ENCODE results near the gene PADI1.

Gene PADI1

DNA sequence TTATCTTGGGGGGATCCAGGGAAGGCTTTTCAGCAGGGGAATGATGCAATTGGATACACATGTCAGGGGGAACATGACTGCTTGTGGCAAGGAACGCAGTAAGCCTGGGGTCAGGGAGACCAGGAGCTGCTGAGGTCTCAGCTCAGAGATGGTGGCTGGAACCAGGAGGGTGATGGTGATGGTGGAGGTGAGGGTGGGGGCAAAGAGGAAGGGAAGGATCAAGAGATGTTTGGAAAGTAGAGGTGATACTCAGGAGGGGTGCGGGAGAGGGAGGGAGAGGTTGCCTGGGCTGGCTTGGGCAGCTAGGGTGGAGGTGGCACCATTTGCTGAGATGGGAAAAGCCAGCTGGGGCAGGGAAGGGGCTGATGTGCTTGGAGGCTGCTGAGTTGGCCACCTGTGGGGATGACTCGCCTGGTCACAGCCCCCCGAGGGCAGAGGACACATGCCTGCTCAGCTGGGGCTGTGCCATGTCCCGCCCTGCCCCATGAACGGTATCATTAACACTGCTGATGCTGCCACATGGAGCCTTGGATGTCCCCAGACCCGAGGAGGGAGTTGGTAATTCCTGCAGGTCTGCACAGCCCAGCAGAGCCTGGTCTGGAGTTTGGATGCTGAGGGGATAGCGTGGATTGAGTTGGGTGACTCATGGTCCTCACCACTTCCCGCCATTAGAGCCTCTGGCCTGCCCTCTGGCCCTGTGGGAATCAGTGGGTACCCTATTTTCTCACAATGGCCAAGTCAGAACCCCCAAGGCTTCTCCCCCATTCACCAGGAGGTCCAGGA is 6.3 kb upstream of the PADI1 start:
- DNase-seq (ENCODE audit: low read depth), result no peak
- TF ChIP-seq, protein P1, sequence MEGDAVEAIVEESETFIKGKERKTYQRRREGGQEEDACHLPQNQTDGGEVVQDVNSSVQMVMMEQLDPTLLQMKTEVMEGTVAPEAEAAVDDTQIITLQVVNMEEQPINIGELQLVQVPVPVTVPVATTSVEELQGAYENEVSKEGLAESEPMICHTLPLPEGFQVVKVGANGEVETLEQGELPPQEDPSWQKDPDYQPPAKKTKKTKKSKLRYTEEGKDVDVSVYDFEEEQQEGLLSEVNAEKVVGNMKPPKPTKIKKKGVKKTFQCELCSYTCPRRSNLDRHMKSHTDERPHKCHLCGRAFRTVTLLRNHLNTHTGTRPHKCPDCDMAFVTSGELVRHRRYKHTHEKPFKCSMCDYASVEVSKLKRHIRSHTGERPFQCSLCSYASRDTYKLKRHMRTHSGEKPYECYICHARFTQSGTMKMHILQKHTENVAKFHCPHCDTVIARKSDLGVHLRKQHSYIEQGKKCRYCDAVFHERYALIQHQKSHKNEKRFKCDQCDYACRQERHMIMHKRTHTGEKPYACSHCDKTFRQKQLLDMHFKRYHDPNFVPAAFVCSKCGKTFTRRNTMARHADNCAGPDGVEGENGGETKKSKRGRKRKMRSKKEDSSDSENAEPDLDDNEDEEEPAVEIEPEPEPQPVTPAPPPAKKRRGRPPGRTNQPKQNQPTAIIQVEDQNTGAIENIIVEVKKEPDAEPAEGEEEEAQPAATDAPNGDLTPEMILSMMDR (IDR thresholded peaks at IDR 0.05; ENCODE audit: control insufficient read depth, insufficient read depth, low read depth, low read length, missing control alignments), result no peak

DNA sequence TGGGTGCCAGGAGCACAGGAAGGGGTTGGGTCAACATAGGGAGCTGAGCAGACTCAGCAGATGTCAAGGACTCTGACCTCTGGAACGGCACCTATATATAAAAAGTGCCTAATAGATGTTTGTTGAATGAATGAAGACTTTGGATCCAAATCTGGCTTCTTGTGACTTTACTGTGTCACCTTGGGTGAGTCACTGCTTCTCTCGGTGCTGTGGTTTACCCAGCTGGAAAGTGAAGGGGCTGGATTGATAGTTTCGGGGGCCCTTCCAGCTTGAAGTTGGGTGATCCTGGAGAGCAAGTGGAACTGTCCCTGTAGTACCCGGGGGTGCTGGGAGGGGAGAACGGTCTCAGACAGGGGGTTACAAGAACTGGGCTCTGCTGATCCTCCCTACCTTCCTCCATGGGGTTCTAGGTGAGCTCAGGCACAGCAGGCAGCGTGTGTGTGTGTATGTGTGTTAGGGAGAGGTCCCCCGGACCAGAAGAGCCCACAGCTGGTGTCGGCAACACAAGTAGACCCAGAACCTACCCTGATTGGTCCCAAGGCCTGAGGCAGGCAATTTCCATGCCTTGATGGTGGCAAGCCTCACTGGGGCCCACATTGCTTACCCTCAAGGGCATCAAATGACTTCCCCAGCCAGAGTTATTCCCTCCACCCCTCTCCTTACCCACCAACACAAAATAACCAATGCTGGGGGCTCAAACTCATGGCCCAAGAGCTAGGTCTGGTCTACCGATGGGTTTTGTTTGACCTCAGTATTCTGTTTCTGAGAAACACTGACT is 5.5 kb upstream of the PADI1 start:
- no peak for DNase-seq (ENCODE audit: low read depth)
- TF ChIP-seq, protein P1 (IDR thresholded peaks at IDR 0.05; ENCODE audit: control insufficient read depth, insufficient read depth, low read depth, low read length, missing control alignments), result no peak
- H3K4me3 ChIP-seq (ENCODE audit: control insufficient read depth, low read depth, low read length), result no peak overlapping the region

More for the DNA sequence above, 6.3 kb upstream of the PADI1 start:
- H3K4me3 ChIP-seq (ENCODE audit: control insufficient read depth, low read depth, low read length), result no peak overlapping the region

DNA sequence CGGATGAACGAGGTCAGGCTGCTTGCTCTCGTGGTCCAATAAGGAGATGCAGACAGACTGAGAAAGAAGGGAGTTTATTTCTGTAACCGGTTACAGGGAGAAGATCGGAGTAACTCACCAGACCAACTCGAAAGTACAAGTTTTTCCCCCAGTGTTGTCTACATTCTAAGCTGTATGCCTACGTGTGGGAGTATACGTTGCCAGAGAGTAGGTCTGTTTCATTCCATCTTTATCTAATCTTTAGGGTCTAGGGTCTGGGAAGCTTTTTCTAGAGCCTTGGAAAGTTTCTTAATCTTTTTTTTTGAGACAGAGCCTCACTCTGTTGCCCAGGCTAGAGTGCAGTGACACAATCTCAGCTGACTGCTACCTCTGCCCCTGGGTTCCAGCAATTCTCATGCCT is 4.7 kb upstream of the PADI1 start:
- DNase-seq (ENCODE audit: low read depth), result no peak
- no peak overlapping the region for H3K4me3 ChIP-seq (ENCODE audit: control insufficient read depth, low read depth, low read length)
- TF ChIP-seq, protein P1 (IDR thresholded peaks at IDR 0.05; ENCODE audit: control insufficient read depth, insufficient read depth, low read depth, low read length, missing control alignments), result no peak

DNA sequence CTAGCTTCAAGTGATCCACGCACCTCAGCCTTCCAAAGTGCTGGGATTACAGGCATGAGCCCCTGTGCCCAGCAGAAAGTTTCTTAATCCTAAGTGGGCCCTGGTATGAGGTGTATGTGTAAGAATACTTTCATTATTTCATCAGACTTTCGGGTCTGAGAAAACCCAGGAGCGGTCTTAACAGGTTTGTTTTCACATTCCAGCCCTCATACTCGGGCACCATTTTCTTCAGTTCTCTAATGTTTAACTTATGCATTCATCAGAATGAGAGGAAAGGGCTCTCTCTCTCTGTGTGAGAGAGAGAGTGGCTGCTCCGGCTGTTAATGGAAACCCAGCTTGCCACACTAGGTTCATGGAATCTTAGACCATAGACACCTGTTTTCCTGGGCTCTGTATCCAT is 4.2 kb upstream of the PADI1 start:
- no peak for DNase-seq (ENCODE audit: low read depth)
- TF ChIP-seq, protein P1 (IDR thresholded peaks at IDR 0.05; ENCODE audit: control insufficient read depth, insufficient read depth, low read depth, low read length, missing control alignments), result no peak
- H3K4me3 ChIP-seq (ENCODE audit: control insufficient read depth, low read depth, low read length), result no peak overlapping the region

DNA sequence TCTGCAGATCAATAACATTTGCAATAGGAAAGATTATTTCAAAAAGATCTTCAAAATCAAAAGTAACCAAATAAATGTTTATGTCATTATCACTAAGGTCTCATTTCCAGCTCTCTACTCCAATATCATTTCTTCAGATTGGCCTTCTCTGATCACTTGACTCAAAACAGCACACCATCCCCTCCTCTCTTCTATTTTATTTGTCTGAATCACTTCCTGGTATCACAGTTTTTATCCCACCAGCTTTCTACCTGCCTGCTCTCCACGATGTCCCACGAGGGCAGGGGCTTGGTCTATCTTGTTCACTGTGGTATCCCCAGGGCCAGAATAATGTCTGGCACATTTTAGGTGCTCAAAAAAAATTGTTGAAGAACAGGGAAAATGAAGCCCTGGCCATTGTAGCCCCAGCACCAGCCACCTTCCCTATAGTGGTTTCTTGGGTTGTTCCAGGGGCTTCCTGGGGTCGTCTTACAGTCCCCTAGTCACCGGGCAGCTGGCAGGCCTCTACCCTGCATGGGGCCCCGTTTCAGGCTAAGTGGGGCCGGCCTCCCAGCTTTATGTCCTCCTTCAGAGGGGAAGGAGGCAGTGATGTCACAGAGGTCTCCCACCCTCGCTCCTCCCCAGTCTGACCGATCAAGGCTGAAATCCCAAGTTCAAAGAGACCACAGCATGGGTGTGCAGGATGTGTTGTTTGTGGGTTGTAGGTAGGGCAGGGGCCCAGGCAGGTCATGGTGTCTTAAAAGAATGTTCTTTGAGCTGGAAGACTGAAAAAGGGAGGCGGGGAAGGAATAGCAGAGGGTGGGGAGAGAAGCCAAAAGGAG is 3.5 kb upstream of the PADI1 start:
- TF ChIP-seq, protein P1 (IDR thresholded peaks at IDR 0.05; ENCODE audit: control insufficient read depth, insufficient read depth, low read depth, low read length, missing control alignments), result no peak
- DNase-seq (ENCODE audit: low read depth), result no peak
- no peak overlapping the region for H3K4me3 ChIP-seq (ENCODE audit: control insufficient read depth, low read depth, low read length)

DNA sequence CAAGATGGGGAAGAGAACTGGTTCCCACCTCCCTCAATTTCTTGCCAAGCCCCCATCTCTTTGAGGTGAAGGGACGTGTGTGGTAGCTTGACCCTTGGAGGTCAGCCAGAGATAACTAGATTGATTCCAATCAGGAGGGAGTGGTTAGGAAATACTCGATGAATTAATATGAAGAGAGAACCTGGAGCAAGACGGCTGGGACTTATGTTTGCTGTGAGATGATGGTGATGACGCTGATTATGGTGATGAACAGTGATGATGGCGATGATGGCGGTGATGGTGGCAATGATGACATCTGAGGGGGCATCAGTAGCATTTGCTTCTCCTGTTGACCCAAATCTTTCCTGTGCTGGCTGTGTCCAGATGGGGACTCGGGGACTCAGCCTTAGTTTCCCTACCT is 724 bp downstream of the PADI1 start:
- no peak for DNase-seq (ENCODE audit: low read depth)
- TF ChIP-seq, protein P1 (IDR thresholded peaks at IDR 0.05; ENCODE audit: control insufficient read depth, insufficient read depth, low read depth, low read length, missing control alignments), result no peak
- no peak overlapping the region for H3K4me3 ChIP-seq (ENCODE audit: control insufficient read depth, low read depth, low read length)

Data from AG09309 (cell line).